WTC11 (cell line): ENCODE results near the gene WNT5B. TPM values are rescaled to one million over a fixed set of nuclear protein-coding genes. Genes with fewer than 3 reads are reported as not detected.

Source experiments
- ATAC-seq: fragments of 200-7000 bp; cut with Tn5 transposase; 2 replicates; pipeline ENCODE4 v1.10.0; 2021; ENCODE audit warnings: mild to moderate bottlenecking, moderate library complexity
- CTCF ChIA-PET: fragments of 300-600 bp; sonication (Branson Sonifier 250); formaldehyde crosslinking; loops from one replicate; lab custom pipeline; 2021; ENCODE audit warnings: antibody characterized with exemption; lab: Charles Lee
- POLR2A ChIA-PET: fragments of 350-600 bp; sonication (Branson Sonifier 250); formaldehyde crosslinking; loops from one replicate; lab custom pipeline; 2021; ENCODE audit warnings: antibody characterized with exemption; lab: Charles Lee
- DNase-seq: peaks from one replicate; pipeline ENCODE4 v3.0.0; 2021; ENCODE audit warnings: low spot score
- H3K27ac Mint-ChIP-seq: 2 replicates; pipeline ENCODE4 v1.8.0; 2021; ENCODE audit warnings: mixed read lengths
- H3K27me3 Mint-ChIP-seq: 2 replicates; pipeline ENCODE4 v1.8.0; 2021; ENCODE audit warnings: low read depth, mild to moderate bottlenecking, moderate library complexity, mixed read lengths
- H3K36me3 Mint-ChIP-seq: 2 replicates; pipeline ENCODE4 v1.8.0; 2021; ENCODE audit warnings: mixed read lengths
- H3K4me1 Mint-ChIP-seq: 2 replicates; pipeline ENCODE4 v1.8.0; 2022; ENCODE audit warnings: mixed read lengths
- H3K4me3 Mint-ChIP-seq: 2 replicates; pipeline ENCODE4 v1.8.0; 2021; ENCODE audit warnings: mild to moderate bottlenecking, moderate library complexity, mixed read lengths
- H3K9me3 Mint-ChIP-seq: 2 replicates; pipeline ENCODE4 v1.8.0; 2021; ENCODE audit warnings: mixed read lengths
- AFF4 ChIP-seq: sonication (generic); formaldehyde crosslinking; IDR thresholded peaks from 2 replicates; pipeline ENCODE4 v1.8.1; 2023; ENCODE audit warnings: mild to moderate bottlenecking, missing genetic modification reagents, borderline replicate concordance
- AR ChIP-seq: fragments of 250-450 bp; sonication (Bioruptor Pico); IDR thresholded peaks from 2 replicates; pipeline ENCODE4 v1.9.0; 2021; ENCODE audit warnings: mild to moderate bottlenecking
- ATF1 ChIP-seq: sonication (generic); formaldehyde crosslinking; IDR thresholded peaks from 2 replicates; pipeline ENCODE4 v1.8.1; 2023; ENCODE audit warnings: mild to moderate bottlenecking, moderate library complexity, missing genetic modification reagents
- ATF2 ChIP-seq: sonication (generic); formaldehyde crosslinking; IDR thresholded peaks from 2 replicates; pipeline ENCODE4 v1.8.1; 2022; ENCODE audit warnings: low read depth, missing genetic modification reagents, borderline replicate concordance
- CREB1 ChIP-seq: sonication (generic); formaldehyde crosslinking; IDR thresholded peaks from 2 replicates; pipeline ENCODE4 v1.8.0; 2023; ENCODE audit warnings: mild to moderate bottlenecking, missing genetic modification reagents
- CTCF ChIP-seq: fragments of 200-600 bp; IDR thresholded peaks from 2 replicates; pipeline ENCODE4 v1.8.0; 2022; ENCODE audit warnings: antibody characterized with exemption
- FOXP4 ChIP-seq: sonication (generic); formaldehyde crosslinking; IDR thresholded peaks from 2 replicates; pipeline ENCODE4 v1.8.0; 2022; ENCODE audit warnings: mild to moderate bottlenecking, missing genetic modification reagents
- GTF2I ChIP-seq: fragments of 250-450 bp; sonication (Bioruptor Pico); conservative IDR thresholded peaks from 2 replicates; pipeline ENCODE4 v1.4.0; 2021; ENCODE audit warnings: mild to moderate bottlenecking
- HMGA2 ChIP-seq: fragments of 250-450 bp; sonication (Bioruptor Pico); IDR thresholded peaks from 2 replicates; pipeline ENCODE4 v1.4.0; 2021; ENCODE audit warnings: mild to moderate bottlenecking, moderate library complexity
- NFATC4 ChIP-seq: fragments of 250-450 bp; sonication (Bioruptor Pico); IDR thresholded peaks from 2 replicates; pipeline ENCODE4 v1.9.0; 2021; ENCODE audit warnings: mild to moderate bottlenecking
- NR1H2 ChIP-seq: sonication (generic); formaldehyde crosslinking; IDR thresholded peaks from 2 replicates; pipeline ENCODE4 v1.9.0; 2021; ENCODE audit warnings: mild to moderate bottlenecking, moderate library complexity, missing genetic modification reagents
- NR3C1 ChIP-seq: sonication (generic); formaldehyde crosslinking; conservative IDR thresholded peaks from 2 replicates; pipeline ENCODE4 v1.8.1; 2023; ENCODE audit warnings: low read depth, mild to moderate bottlenecking, missing genetic modification reagents
- PRRX2 ChIP-seq: fragments of 250-450 bp; sonication (Bioruptor Pico); IDR thresholded peaks from 2 replicates; pipeline ENCODE4 v1.8.0; 2021; ENCODE audit warnings: mild to moderate bottlenecking
- RORB ChIP-seq: fragments of 250-450 bp; sonication (Bioruptor Pico); IDR thresholded peaks from 2 replicates; pipeline ENCODE4 v1.9.0; 2021; ENCODE audit warnings: mild to moderate bottlenecking
- USF2 ChIP-seq: sonication (generic); formaldehyde crosslinking; IDR thresholded peaks from 2 replicates; pipeline ENCODE4 v1.8.1; 2023; ENCODE audit warnings: mild to moderate bottlenecking, missing genetic modification reagents, moderate library complexity
- ZNF281 ChIP-seq: sonication (generic); formaldehyde crosslinking; IDR thresholded peaks from 2 replicates; pipeline ENCODE4 v1.8.0; 2023; ENCODE audit warnings: mild to moderate bottlenecking, missing genetic modification reagents
- ZNF317 ChIP-seq: sonication (generic); formaldehyde crosslinking; IDR thresholded peaks from 2 replicates; pipeline ENCODE4 v1.8.1; 2023; ENCODE audit warnings: low read depth, mild to moderate bottlenecking, moderate library complexity, missing genetic modification reagents, borderline replicate concordance
- ZNF396 ChIP-seq: fragments of 250-450 bp; sonication (Bioruptor Pico); IDR thresholded peaks from 2 replicates; pipeline ENCODE4 v1.8.0; 2021; ENCODE audit warnings: mild to moderate bottlenecking, moderate library complexity, borderline replicate concordance
- ZNF416 ChIP-seq: fragments of 250-450 bp; sonication (Bioruptor Pico); IDR thresholded peaks from 2 replicates; pipeline ENCODE4 v1.9.0; 2021; ENCODE audit warnings: mild to moderate bottlenecking, inconsistent platforms
- ZNF423 ChIP-seq: fragments of 250-450 bp; sonication (Bioruptor Pico); IDR thresholded peaks from 2 replicates; pipeline ENCODE4 v2.1.2; 2022; ENCODE audit warnings: mild to moderate bottlenecking, moderate library complexity
- total RNA-seq: library from RNA; stranded (reverse); gene quantifications from 3 replicates; pipeline ENCODE4 v1.2.3, GENCODE V29; 2021

WNT5B gene
- total RNA-seq, 1 experiment from 2014 or later: 4.5 TPM

- no peak for TF ChIP-seq HMGA2 (CRISPR knock-in tag)
- no peak for TF ChIP-seq GTF2I (CRISPR knock-in tag)
- no peak for TF ChIP-seq ZNF281
- DNase-seq: no peak
- Mint-ChIP-seq H3K4me1 (peaks cover 23% of the 10 kb centered on the region), H3K36me3 (no peaks in the 10 kb centered on the region), H3K27ac (no peak overlapping the region), H3K27me3 (peaks cover 22% of the 10 kb centered on the region), H3K9me3 (no peaks in the 10 kb centered on the region), H3K4me3 (no peak overlapping the region)
- ChIA-PET CTCF (interaction anchor here (0.8 kb wide), 1 partner anchor 15 kb away, joined by 3 read pairs; no protein-coding TSS in a partner anchor), POLR2A (no interaction called here)
- ATAC-seq: no peak
Observed at GRCh38 chr12:1620092-1620491, 8.9 kb upstream of the WNT5B start.

GRCh38 chr12:1622406-1622805 is 6.6 kb upstream of the WNT5B start:
- peaks cover 34% of the 10 kb centered on the region for H3K4me1 Mint-ChIP-seq
- POLR2A ChIA-PET: no interaction called here
- no peak for DNase-seq
- no peak overlapping the region for H3K27ac Mint-ChIP-seq
- H3K36me3 Mint-ChIP-seq: no peaks in the 10 kb centered on the region
- H3K4me3 Mint-ChIP-seq: no peak overlapping the region
- H3K9me3 Mint-ChIP-seq: no peaks in the 10 kb centered on the region
- CTCF ChIA-PET: interaction anchor here (1.2 to 1.3 kb wide), 2 partner anchors 12 to 31 kb away, joined by 4 to 5 read pairs; no protein-coding TSS in a partner anchor
- ATAC-seq: no peak
- H3K27me3 Mint-ChIP-seq: peaks cover 18% of the 10 kb centered on the region
- no peak for TF ChIP-seq CTCF
- no peak for TF ChIP-seq ATF2
- no peak for TF ChIP-seq RORB (CRISPR knock-in tag)
- TF ChIP-seq AFF4 (CRISPR knock-in tag): no peak
- TF ChIP-seq ZNF416: no peak
- TF ChIP-seq NR1H2: no peak
- TF ChIP-seq ATF1 (CRISPR knock-in tag): no peak
- no peak for TF ChIP-seq CREB1 (CRISPR knock-in tag)
- TF ChIP-seq NFATC4 (CRISPR knock-in tag): no peak
- TF ChIP-seq PRRX2 (CRISPR knock-in tag): no peak
- TF ChIP-seq FOXP4 (CRISPR knock-in tag): no peak
- TF ChIP-seq AR (CRISPR knock-in tag): no peak
- TF ChIP-seq NR3C1 (CRISPR knock-in tag): no peak
- TF ChIP-seq ZNF423 (CRISPR knock-in tag): no peak
- no peak for TF ChIP-seq ZNF317 (CRISPR knock-in tag)
- no peak for TF ChIP-seq ZNF396 (CRISPR knock-in tag)
- no peak for TF ChIP-seq USF2 (CRISPR knock-in tag)
